NB4 (cell line): ENCODE results near the gene ADORA1.
A peak's percentile ranks its signal among the peaks of the same experiment; 100 is the strongest.

ENCODE experiments used
- DNase-seq: peaks from one replicate; pipeline ENCODE4 v3.0.0; 2010; ENCODE audit warnings: low read depth
- H3K4me3 ChIP-seq: one replicate; pipeline ENCODE4 v1.5.1; 2011; ENCODE audit warnings: mild to moderate bottlenecking, low read depth, low read length, moderate library complexity
- MYC ChIP-seq: IDR thresholded peaks from 2 replicates; pipeline ENCODE4 v1.6.1; 2011; ENCODE audit warnings: low read depth, low read length
- POLR2A ChIP-seq: IDR thresholded peaks from 2 replicates; pipeline ENCODE4 v1.6.1; 2011; ENCODE audit warnings: mild to moderate bottlenecking; ENCODE audit not compliant: insufficient read length; ENCODE audit errors: extremely low read depth
- TF ChIP-seq, protein P1 (sequence below): IDR thresholded peaks from 2 replicates; pipeline ENCODE4 v1.6.1; 2011; ENCODE audit warnings: low read depth, low read length
- TF ChIP-seq, protein P2 (sequence below): IDR thresholded peaks from one replicate; pipeline ENCODE4 v1.5.1; 2012; ENCODE audit warnings: low read depth, low read length

Gene ADORA1

DNA sequence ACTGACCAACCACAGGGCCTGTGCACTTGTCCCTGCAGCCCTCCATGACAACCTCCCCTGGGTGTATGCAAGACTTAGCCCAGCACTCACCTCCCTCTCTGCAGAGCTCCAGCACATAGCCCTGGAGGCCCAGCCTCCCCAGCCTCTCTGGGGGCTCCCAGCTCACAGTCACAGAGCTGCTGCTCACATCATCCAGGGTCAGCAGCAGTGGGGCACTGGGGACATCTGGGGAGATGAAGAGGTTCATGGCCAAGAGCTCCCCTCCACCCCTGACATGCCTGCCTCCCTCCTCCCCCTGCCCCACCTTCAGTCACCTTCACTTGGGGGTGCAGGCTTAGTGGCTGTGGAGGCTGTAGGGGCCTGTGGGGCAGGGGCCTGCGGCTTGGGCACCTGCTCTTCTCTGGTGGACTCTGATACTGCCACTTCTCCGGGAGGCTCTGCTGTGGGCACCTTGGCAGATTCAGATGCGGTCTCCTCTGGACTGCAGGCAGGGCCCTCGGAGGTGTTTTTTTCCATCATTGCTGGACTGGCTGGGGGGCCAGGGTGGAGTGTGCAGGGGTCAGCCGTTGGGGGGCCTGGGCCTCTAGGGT, 47.8 kb downstream of the ADORA1 start, which contains the start of gene MYBPH:
TSS of gene MYBPH (minus strand) at position 590 of the 590 bp plus-strand sequence. CDS start at position 519, 71 bp downstream.
- H3K4me3 ChIP-seq = no peak within 1 kb of the TSS
- TF ChIP-seq, protein P1, sequence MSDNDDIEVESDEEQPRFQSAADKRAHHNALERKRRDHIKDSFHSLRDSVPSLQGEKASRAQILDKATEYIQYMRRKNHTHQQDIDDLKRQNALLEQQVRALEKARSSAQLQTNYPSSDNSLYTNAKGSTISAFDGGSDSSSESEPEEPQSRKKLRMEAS = no peak
- TF ChIP-seq MYC (no peak), POLR2A (no peak)
- TF ChIP-seq, protein P2, sequence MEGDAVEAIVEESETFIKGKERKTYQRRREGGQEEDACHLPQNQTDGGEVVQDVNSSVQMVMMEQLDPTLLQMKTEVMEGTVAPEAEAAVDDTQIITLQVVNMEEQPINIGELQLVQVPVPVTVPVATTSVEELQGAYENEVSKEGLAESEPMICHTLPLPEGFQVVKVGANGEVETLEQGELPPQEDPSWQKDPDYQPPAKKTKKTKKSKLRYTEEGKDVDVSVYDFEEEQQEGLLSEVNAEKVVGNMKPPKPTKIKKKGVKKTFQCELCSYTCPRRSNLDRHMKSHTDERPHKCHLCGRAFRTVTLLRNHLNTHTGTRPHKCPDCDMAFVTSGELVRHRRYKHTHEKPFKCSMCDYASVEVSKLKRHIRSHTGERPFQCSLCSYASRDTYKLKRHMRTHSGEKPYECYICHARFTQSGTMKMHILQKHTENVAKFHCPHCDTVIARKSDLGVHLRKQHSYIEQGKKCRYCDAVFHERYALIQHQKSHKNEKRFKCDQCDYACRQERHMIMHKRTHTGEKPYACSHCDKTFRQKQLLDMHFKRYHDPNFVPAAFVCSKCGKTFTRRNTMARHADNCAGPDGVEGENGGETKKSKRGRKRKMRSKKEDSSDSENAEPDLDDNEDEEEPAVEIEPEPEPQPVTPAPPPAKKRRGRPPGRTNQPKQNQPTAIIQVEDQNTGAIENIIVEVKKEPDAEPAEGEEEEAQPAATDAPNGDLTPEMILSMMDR = no peak

DNA sequence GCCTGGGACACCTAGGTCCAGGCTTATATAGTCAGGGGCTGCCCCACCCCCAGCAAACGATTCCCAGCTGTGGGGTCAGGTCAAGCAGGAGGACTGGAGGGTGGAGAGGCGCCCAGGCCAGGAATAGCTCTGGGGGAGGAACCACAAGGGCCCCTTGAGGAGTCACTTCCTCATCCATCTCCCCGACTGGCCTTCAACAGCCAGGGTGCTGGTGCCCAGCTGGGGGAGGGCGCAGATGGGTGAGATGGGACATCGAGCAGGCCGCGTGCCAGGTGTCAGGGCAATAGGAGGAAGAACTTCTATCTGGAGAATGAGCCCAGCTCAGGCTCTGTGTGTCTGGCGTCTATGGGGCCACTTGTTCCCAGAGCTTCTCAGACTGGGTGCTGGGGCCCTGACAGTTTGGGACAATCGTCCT, 48.3 kb downstream of the ADORA1 start:
- peak; percentile 92 for DNase-seq
- TF ChIP-seq, protein P1 = peak; percentile 86
- TF ChIP-seq, protein P2 = no peak
- no peak for TF ChIP-seq POLR2A
- peak; percentile 68; the same call in 1 of the 2 replicates for TF ChIP-seq MYC
- H3K4me3 ChIP-seq = no peak overlapping the region

More for the DNA sequence above, 47.8 kb downstream of the ADORA1 start, which contains the start of gene MYBPH:
- DNase-seq = peak; percentile 48

DNA sequence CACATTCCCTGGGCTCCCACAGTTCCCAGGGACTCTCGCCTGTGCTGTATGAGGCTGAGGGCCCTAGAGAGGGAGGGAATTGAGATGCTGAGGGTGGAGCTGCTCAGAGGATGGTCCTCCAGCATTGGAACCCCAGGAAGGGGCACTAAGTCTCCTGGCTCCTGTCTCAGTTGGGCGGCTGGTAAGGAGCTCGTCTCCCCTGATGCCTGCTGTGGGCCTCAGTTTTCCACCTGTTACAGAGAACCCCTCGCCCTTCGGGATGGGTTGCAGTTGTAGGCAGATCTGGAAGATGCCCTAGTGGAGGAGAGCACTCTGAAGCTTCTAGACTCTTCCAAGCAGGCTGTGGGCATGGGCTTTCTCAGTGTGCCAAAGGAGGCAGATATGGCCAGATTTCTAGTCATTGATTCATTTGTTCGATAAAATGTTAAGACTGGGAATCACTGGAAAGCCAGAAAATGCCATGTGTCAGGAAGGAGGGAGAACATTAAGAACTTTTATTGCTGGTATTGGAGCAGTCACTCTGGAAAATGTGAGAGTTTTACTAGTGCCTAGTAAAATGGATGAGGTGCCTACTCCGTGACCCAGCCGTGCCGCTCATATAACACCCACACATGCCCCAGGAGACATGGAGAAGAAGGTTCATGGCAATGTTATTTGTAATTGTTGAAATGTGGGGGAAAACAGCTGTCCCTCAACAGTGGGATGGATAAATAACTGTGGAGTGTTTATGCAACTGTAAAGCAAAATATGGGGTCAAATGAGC, 48.9 kb downstream of the ADORA1 start:
- TF ChIP-seq POLR2A = no peak
- TF ChIP-seq, protein P2 = no peak
- TF ChIP-seq MYC = no peak
- TF ChIP-seq, protein P1 = no peak
- H3K4me3 ChIP-seq = no peak overlapping the region
- peak; percentile 1 for DNase-seq

DNA sequence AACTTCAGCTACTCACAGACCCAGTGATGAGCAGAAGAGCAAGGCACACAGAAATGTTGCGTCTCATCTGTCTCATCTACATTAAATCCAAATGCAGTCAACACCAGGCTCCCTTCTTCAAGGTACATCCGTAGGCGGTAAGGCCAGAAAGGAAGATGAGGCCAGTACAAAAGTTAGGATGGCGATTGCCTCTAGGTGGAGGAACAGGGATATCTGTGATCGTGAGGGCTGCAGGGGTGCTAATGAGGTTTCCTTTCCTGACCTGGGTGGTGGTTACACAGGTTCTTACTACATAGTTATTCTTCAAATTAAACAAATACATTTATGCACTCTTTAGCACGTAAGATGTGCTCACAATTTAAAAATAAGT, 49.5 kb downstream of the ADORA1 start:
- H3K4me3 ChIP-seq = no peak overlapping the region
- TF ChIP-seq POLR2A (no peak), MYC (no peak)
- TF ChIP-seq, protein P1 = no peak
- TF ChIP-seq, protein P2 = no peak
- DNase-seq = no peak

DNA sequence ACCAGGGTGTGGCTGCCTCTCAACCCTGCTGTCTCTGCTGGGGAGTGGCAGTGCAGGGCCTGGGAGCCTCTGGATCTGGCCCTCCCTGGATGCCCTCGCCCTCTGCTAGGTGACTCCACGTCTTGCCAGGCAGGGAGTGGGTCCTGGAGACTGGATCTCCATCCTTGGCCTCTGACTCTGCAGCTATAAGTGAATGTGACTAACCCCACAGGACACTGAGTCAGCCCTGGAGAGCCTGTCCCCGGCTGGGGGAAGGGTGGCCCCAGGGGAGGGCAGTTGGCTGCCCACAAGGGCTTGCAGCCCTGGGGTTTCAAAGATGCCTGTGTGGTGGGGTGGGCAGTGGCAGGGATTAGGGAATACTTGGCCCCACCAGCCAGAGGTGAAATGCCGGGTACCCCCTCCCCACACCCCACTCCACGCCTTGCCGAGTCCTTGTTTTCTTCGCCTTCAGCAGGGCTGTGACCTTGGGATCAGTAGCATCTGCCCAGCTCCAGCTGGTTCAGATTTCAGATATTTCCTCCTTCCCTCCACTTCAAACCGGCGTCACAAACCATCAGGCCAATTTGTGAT, 50.0 kb downstream of the ADORA1 start:
- no peak for TF ChIP-seq MYC
- TF ChIP-seq, protein P1 = 0 out of 2 replicates have a peak, but pooled peaks have one; percentile 3
- no peak overlapping the region for H3K4me3 ChIP-seq
- DNase-seq = peak; percentile 83

DNA sequence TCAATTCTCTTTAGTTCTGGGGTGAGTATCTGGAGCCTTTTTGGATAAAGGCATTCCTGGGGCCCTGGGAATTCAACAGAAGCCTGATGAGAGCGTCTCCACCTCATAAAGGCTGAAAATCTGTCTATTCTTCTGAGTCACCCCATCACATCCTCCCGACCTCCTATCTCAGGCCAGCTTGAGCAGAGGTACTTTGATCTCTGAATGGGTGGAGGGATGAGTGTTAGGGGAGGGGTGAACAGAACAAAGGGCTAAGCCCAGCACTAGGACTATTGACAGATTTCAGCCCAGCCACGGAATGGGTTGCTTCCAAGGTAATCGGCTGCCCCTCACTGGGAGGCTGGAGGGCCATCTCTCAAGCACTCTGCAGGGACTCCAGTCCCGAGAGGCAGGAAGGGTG, 50.6 kb downstream of the ADORA1 start:
- TF ChIP-seq, protein P2 = no peak
- TF ChIP-seq POLR2A (no peak), MYC (no peak)
- H3K4me3 ChIP-seq = no peak overlapping the region
- DNase-seq = peak; percentile 47
